ENCODE measurements around the gene MYB. TPM values are rescaled to one million over a fixed set of nuclear protein-coding genes. Genes with fewer than 3 reads are reported as not detected.

Gene MYB
- total and polyA plus RNA-seq, 2 of the 4 experiments (the other 2 are of a cell fraction), result 0.44 to 0.90 TPM

- DNase-seq, result no peak
- H2BK120ac ChIP-seq (ENCODE audit: low read depth, low read length), result no peak overlapping the region
- H3K9ac ChIP-seq (ENCODE audit: low read depth, low read length), result no peak overlapping the region
- dilution Hi-C loops (cut with HindIII; ENCODE audit: low sequenced_read_pairs, unreplicated experiment) (no loop called here), intact Hi-C loops (cut with micrococcal nuclease) (no loop called here), in situ Hi-C loops (cut with MboI; ENCODE audit: low sequenced_read_pairs) (no loop called here)
- H3K27me3 ChIP-seq (ENCODE audit: control insufficient read depth, insufficient read depth, low read length), result peaks cover 25% of the 10 kb centered on the region
- H3K9me1 ChIP-seq (ENCODE audit: insufficient read depth, low read length), result no peaks in the 10 kb centered on the region
- H3K9me3 ChIP-seq (ENCODE audit: control insufficient read depth, insufficient read depth, low read length), result no peaks in the 10 kb centered on the region
- H3K14ac ChIP-seq (replicated peaks; ENCODE audit: low read depth, low read length), result no peak overlapping the region
- no peak overlapping the region for H3K4ac ChIP-seq (ENCODE audit: low read depth, low read length)
- H4K20me1 ChIP-seq (ENCODE audit: insufficient read depth, low read length), result no peaks in the 10 kb centered on the region
- H2BK5ac ChIP-seq (ENCODE audit: low read depth, low read length, poor library complexity, severe bottlenecking), result no peak overlapping the region
- H2BK20ac ChIP-seq (ENCODE audit: low read depth, low read length), result no peak overlapping the region
- H3K36me3 ChIP-seq (ENCODE audit: control insufficient read depth, insufficient read depth, low read length), result no peaks in the 10 kb centered on the region
- H2BK15ac ChIP-seq (ENCODE audit: low read depth, low read length), result no peak overlapping the region
- no peak overlapping the region for H3K4me3 ChIP-seq (ENCODE audit: insufficient read depth, low read depth, low read length)
- H2AK9ac ChIP-seq (replicated peaks; ENCODE audit: low read depth, low read length, poor library complexity), result no peak overlapping the region
- no peak for TF ChIP-seq NFE2L2 (IDR thresholded peaks at IDR 0.05; ENCODE audit: low read depth, low read length)
- no peak for TF ChIP-seq CHD1 (IDR thresholded peaks at IDR 0.05; ENCODE audit: low read depth, low read length)
- no peak for TF ChIP-seq MAZ (IDR thresholded peaks at IDR 0.05; ENCODE audit: borderline replicate concordance, low read depth, low read length)
- TF ChIP-seq SMC3 (IDR thresholded peaks at IDR 0.05; ENCODE audit: low read depth, low read length), result no peak
- TF ChIP-seq USF2 (IDR thresholded peaks at IDR 0.05; ENCODE audit: low read depth, low read length), result no peak
- TF ChIP-seq FOS (IDR thresholded peaks at IDR 0.05; ENCODE audit: low read depth, low read length), result no peak
- TF ChIP-seq RAD21 (IDR thresholded peaks at IDR 0.05; ENCODE audit: low read length), result no peak
- TF ChIP-seq RCOR1 (IDR thresholded peaks at IDR 0.05; ENCODE audit: insufficient replicate concordance, low read length), result no peak
- no peak for TF ChIP-seq BHLHE40 (IDR thresholded peaks at IDR 0.05; ENCODE audit: low read depth, low read length)
- TF ChIP-seq CEBPB (IDR thresholded peaks at IDR 0.05; ENCODE audit: low read depth, low read length), result no peak
- TF ChIP-seq RFX5 (IDR thresholded peaks at IDR 0.05; ENCODE audit: low read depth, low read length), result no peak
- TF ChIP-seq, protein P1, sequence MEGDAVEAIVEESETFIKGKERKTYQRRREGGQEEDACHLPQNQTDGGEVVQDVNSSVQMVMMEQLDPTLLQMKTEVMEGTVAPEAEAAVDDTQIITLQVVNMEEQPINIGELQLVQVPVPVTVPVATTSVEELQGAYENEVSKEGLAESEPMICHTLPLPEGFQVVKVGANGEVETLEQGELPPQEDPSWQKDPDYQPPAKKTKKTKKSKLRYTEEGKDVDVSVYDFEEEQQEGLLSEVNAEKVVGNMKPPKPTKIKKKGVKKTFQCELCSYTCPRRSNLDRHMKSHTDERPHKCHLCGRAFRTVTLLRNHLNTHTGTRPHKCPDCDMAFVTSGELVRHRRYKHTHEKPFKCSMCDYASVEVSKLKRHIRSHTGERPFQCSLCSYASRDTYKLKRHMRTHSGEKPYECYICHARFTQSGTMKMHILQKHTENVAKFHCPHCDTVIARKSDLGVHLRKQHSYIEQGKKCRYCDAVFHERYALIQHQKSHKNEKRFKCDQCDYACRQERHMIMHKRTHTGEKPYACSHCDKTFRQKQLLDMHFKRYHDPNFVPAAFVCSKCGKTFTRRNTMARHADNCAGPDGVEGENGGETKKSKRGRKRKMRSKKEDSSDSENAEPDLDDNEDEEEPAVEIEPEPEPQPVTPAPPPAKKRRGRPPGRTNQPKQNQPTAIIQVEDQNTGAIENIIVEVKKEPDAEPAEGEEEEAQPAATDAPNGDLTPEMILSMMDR (conservative IDR thresholded peaks at IDR 0.05; ENCODE audit: low read depth, low read length), result no peak
- TF ChIP-seq MAFK (IDR thresholded peaks at IDR 0.05; ENCODE audit: low read depth, low read length), result no peak
- no peak overlapping the region for H3K4me2 ChIP-seq (ENCODE audit: low read depth, low read length)
- ChIA-PET POLR2A (ENCODE audit: unreplicated experiment) (no interaction called here), CTCF (no interaction called here)
- H3K18ac ChIP-seq (ENCODE audit: low read depth, low read length), result no peak overlapping the region
- no peaks in the 10 kb centered on the region for H3K79me1 ChIP-seq (ENCODE audit: low read depth in 1 of 2, low read length in 2 of 2)
- no peak overlapping the region for H4K5ac ChIP-seq (ENCODE audit: low read depth, low read length)
- no peak overlapping the region for H3K56ac ChIP-seq (ENCODE audit: extremely low read depth, insufficient read depth, low read length)
- H4K91ac ChIP-seq (ENCODE audit: insufficient read depth, low read depth, low read length), result no peak overlapping the region
- H3K4me1 ChIP-seq (ENCODE audit: control insufficient read depth, insufficient read depth, low read length), result peaks cover 4% of the 10 kb centered on the region; the same call in 1 of the 2 replicates
- no CpG with 5 or more reads among the region's 4 CpGs for WGBS, 2 experiments (ENCODE audit: extremely low coverage in 2 of 2, insufficient read length in 1 of 2)
- no peak for ATAC-seq (ENCODE audit: low read depth)
- no peak overlapping the region for H2AK5ac ChIP-seq (ENCODE audit: low read depth, low read length)
- no peak overlapping the region for H3K23ac ChIP-seq (ENCODE audit: low read depth, low read length)
- H2AFZ ChIP-seq (replicated peaks; ENCODE audit: low read length, poor library complexity), result no peak overlapping the region
- no peak overlapping the region for H3K27ac ChIP-seq (ENCODE audit: insufficient read depth, low read length)
- no TSS peak for BruUV-seq (replicated peaks)
- H4K8ac ChIP-seq (ENCODE audit: low read depth in 2 of 2, low read length in 2 of 2), result no peak overlapping the region
Measured at GRCh38 chr6:135187372-135187771, 6.3 kb downstream of the MYB start.

Data from IMR-90 (cell line).